GM23338 (cell line): ENCODE data around the gene SOSTDC1.
"Not testable (repeated sequence)": the region's sequence is repeated elsewhere in the genome, so short reads cannot be mapped to it uniquely, and the experiment has no call there.

Experiments used
- CREB1 ChIP-seq: fragments of 250-450 bp; sonication (Bioruptor Pico); IDR thresholded peaks from 2 replicates; pipeline ENCODE4 v1.5.0; 2020; ENCODE audit warnings: low read depth, mild to moderate bottlenecking, moderate library complexity
- EZH2 ChIP-seq: fragments of 200-600 bp; sonication (generic); IDR thresholded peaks from one replicate; pipeline ENCODE4 v1.8.0; 2017; ENCODE audit warnings: antibody characterized with exemption, mild to moderate bottlenecking, low read depth; ENCODE audit not compliant: unreplicated experiment
- EZH2phosphoT487 ChIP-seq: fragments of 200-600 bp; sonication (generic); IDR thresholded peaks from one replicate; pipeline ENCODE4 v1.8.1; 2018; ENCODE audit warnings: antibody characterized with exemption; ENCODE audit not compliant: unreplicated experiment
- JUNB ChIP-seq: IDR thresholded peaks from one replicate; pipeline ENCODE4 v1.6.1; 2016; ENCODE audit warnings: antibody characterized with exemption; ENCODE audit not compliant: unreplicated experiment
- NANOG ChIP-seq: IDR thresholded peaks from 2 replicates; pipeline ENCODE4 v1.6.1; 2016; ENCODE audit warnings: antibody characterized with exemption, borderline replicate concordance
- POLR2AphosphoS5 ChIP-seq: IDR thresholded peaks from 2 replicates; pipeline ENCODE4 v1.6.1; 2016; ENCODE audit warnings: antibody characterized with exemption, low read depth
- STAT1 ChIP-seq: IDR thresholded peaks from one replicate; pipeline ENCODE4 v1.6.1; 2016; ENCODE audit warnings: antibody characterized with exemption; ENCODE audit not compliant: unreplicated experiment
- ZNF114 ChIP-seq: fragments of 250-450 bp; sonication (Bioruptor Pico); IDR thresholded peaks from 2 replicates; pipeline ENCODE4 v1.5.0; 2020; ENCODE audit warnings: mild to moderate bottlenecking, moderate library complexity
- TF ChIP-seq, protein P1 (sequence below), 2 experiments: fragments of 200-600 bp in 1 of 2; sonication (generic) in 1 of 2; conservative IDR thresholded peaks; 2 replicates each; pipeline versions ENCODE4 v1.5.1 to v1.6.1; 2016 to 2017; ENCODE audit warnings: antibody characterized with exemption in 2 of 2, low read depth in 2 of 2, mild to moderate bottlenecking in 2 of 2, moderate library complexity in 1 of 2
- TF ChIP-seq, protein P2 (sequence below): IDR thresholded peaks from one replicate; pipeline ENCODE4 v1.6.1; 2018; ENCODE audit warnings: antibody characterized with exemption; ENCODE audit not compliant: unreplicated experiment
- TF ChIP-seq, protein P3 (sequence below): IDR thresholded peaks from 2 replicates; pipeline ENCODE4 v1.6.1; 2016; ENCODE audit warnings: antibody characterized with exemption

DNA sequence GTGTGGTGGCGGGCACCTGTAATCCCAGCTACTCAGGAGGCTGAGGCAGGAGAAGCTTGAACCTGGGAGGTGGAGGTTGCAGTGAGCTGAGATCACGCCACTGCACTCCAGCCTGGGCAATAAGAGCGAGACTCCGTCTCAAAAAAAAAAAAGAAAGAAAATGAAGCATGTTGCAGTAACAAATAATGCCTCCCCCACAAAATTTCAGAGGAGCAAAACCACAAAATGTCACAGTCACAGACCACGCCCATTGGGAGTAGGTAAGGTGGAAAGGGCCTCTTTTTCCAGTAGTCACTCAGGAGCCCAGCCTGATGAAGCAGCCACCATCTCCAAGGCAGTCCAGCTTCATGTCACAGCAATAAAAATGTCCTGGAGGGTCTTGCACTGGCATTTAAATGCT lies 40.9 kb upstream of the SOSTDC1 start:
- TF ChIP-seq, protein P1, sequence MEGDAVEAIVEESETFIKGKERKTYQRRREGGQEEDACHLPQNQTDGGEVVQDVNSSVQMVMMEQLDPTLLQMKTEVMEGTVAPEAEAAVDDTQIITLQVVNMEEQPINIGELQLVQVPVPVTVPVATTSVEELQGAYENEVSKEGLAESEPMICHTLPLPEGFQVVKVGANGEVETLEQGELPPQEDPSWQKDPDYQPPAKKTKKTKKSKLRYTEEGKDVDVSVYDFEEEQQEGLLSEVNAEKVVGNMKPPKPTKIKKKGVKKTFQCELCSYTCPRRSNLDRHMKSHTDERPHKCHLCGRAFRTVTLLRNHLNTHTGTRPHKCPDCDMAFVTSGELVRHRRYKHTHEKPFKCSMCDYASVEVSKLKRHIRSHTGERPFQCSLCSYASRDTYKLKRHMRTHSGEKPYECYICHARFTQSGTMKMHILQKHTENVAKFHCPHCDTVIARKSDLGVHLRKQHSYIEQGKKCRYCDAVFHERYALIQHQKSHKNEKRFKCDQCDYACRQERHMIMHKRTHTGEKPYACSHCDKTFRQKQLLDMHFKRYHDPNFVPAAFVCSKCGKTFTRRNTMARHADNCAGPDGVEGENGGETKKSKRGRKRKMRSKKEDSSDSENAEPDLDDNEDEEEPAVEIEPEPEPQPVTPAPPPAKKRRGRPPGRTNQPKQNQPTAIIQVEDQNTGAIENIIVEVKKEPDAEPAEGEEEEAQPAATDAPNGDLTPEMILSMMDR (conservative IDR thresholded peaks at IDR 0.05; ENCODE audit: low read depth in 2 of 2): not testable (repeated sequence)
- not testable (repeated sequence) for TF ChIP-seq POLR2AphosphoS5; JUNB; CREB1; EZH2phosphoT487; EZH2; NANOG; ZNF114 (CRISPR knock-in tag); STAT1
- TF ChIP-seq, protein P2, sequence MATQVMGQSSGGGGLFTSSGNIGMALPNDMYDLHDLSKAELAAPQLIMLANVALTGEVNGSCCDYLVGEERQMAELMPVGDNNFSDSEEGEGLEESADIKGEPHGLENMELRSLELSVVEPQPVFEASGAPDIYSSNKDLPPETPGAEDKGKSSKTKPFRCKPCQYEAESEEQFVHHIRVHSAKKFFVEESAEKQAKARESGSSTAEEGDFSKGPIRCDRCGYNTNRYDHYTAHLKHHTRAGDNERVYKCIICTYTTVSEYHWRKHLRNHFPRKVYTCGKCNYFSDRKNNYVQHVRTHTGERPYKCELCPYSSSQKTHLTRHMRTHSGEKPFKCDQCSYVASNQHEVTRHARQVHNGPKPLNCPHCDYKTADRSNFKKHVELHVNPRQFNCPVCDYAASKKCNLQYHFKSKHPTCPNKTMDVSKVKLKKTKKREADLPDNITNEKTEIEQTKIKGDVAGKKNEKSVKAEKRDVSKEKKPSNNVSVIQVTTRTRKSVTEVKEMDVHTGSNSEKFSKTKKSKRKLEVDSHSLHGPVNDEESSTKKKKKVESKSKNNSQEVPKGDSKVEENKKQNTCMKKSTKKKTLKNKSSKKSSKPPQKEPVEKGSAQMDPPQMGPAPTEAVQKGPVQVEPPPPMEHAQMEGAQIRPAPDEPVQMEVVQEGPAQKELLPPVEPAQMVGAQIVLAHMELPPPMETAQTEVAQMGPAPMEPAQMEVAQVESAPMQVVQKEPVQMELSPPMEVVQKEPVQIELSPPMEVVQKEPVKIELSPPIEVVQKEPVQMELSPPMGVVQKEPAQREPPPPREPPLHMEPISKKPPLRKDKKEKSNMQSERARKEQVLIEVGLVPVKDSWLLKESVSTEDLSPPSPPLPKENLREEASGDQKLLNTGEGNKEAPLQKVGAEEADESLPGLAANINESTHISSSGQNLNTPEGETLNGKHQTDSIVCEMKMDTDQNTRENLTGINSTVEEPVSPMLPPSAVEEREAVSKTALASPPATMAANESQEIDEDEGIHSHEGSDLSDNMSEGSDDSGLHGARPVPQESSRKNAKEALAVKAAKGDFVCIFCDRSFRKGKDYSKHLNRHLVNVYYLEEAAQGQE: not testable (repeated sequence)
- TF ChIP-seq, protein P3, sequence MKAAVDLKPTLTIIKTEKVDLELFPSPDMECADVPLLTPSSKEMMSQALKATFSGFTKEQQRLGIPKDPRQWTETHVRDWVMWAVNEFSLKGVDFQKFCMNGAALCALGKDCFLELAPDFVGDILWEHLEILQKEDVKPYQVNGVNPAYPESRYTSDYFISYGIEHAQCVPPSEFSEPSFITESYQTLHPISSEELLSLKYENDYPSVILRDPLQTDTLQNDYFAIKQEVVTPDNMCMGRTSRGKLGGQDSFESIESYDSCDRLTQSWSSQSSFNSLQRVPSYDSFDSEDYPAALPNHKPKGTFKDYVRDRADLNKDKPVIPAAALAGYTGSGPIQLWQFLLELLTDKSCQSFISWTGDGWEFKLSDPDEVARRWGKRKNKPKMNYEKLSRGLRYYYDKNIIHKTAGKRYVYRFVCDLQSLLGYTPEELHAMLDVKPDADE: not testable (repeated sequence)
